IMR-90 (cell line): ENCODE results near the gene NTRK2. TPM values are rescaled to one million over a fixed set of nuclear protein-coding genes. Genes with fewer than 3 reads are reported as not detected.

Experiments
- ATAC-seq: fragments of 200-7000 bp; cut with Tn5 transposase; 2 replicates; pipeline ENCODE4 v1.9.1; 2020; ENCODE audit warnings: low read depth, mild to moderate bottlenecking, moderate library complexity
- BruUV-seq: library from RNA; stranded (reverse); fragments of 400-500 nt; replicated peaks from 2 replicates; lab custom pipeline; 2021; lab: Mats Ljungman, UMichigan
- CTCF ChIA-PET: fragments of 300-600 bp; formaldehyde crosslinking; extraction: SDS; loops from one replicate; lab custom pipeline; 2021; ENCODE audit warnings: antibody characterized with exemption; lab: Yijun Ruan, JAX
- POLR2A ChIA-PET: fragments of 300-600 bp; sonication (Branson Sonifier 250); formaldehyde crosslinking; loops from one replicate; lab custom pipeline; 2022; ENCODE audit warnings: antibody characterized with exemption; ENCODE audit not compliant: unreplicated experiment; lab: Charles Lee
- DNase-seq: peaks from one replicate; pipeline ENCODE4 v3.0.0; 2013
- H2AFZ ChIP-seq: replicated peaks from 2 replicates; pipeline ENCODE3; 2013; ENCODE audit warnings: low read length, mild to moderate bottlenecking; ENCODE audit not compliant: poor library complexity
- H2AK5ac ChIP-seq: 2 replicates; pipeline ENCODE4 v1.6.1; 2013; ENCODE audit warnings: low read depth, low read length, inconsistent platforms
- H2AK9ac ChIP-seq: replicated peaks from 2 replicates; pipeline ENCODE3; 2013; ENCODE audit warnings: mild to moderate bottlenecking, low read depth, low read length, moderate library complexity; ENCODE audit not compliant: poor library complexity
- H2BK120ac ChIP-seq: 2 replicates; pipeline ENCODE4 v1.6.1; 2013; ENCODE audit warnings: low read depth, low read length, inconsistent platforms
- H2BK15ac ChIP-seq: 3 replicates; pipeline ENCODE4 v1.6.1; 2013; ENCODE audit warnings: low read depth, low read length, inconsistent platforms
- H2BK20ac ChIP-seq: 2 replicates; pipeline ENCODE4 v1.6.1; 2013; ENCODE audit warnings: low read depth, mild to moderate bottlenecking, inconsistent platforms, low read length, moderate library complexity
- H2BK5ac ChIP-seq: 2 replicates; pipeline ENCODE4 v1.6.1; 2013; ENCODE audit warnings: mild to moderate bottlenecking, low read depth, low read length, inconsistent platforms; ENCODE audit not compliant: poor library complexity, severe bottlenecking
- H3K14ac ChIP-seq: replicated peaks from 2 replicates; pipeline ENCODE4 v1.6.1; 2013; ENCODE audit warnings: low read depth, low read length, inconsistent platforms
- H3K18ac ChIP-seq: 2 replicates; pipeline ENCODE4 v1.6.1; 2013; ENCODE audit warnings: low read depth, low read length, control low read depth
- H3K23ac ChIP-seq: 2 replicates; pipeline ENCODE4 v1.6.1; 2013; ENCODE audit warnings: low read depth, low read length, inconsistent platforms
- H3K27ac ChIP-seq: 2 replicates; pipeline ENCODE4 v1.5.1; 2013; ENCODE audit warnings: mild to moderate bottlenecking, control low read depth, low read length; ENCODE audit not compliant: insufficient read depth
- H3K27me3 ChIP-seq: 2 replicates; pipeline ENCODE4 v1.6.1; 2013; ENCODE audit warnings: low read length; ENCODE audit not compliant: control insufficient read depth, insufficient read depth
- H3K36me3 ChIP-seq: 2 replicates; pipeline ENCODE4 v1.6.1; 2013; ENCODE audit warnings: low read length, mixed read lengths; ENCODE audit not compliant: control insufficient read depth, insufficient read depth
- H3K4ac ChIP-seq: 2 replicates; pipeline ENCODE4 v1.6.1; 2013; ENCODE audit warnings: low read depth, low read length, inconsistent platforms
- H3K4me1 ChIP-seq: 2 replicates; pipeline ENCODE4 v1.6.1; 2013; ENCODE audit warnings: low read length, mixed read lengths; ENCODE audit not compliant: control insufficient read depth, insufficient read depth
- H3K4me2 ChIP-seq: 2 replicates; pipeline ENCODE4 v1.6.1; 2013; ENCODE audit warnings: low read depth, mild to moderate bottlenecking, control low read depth, low read length, moderate library complexity
- H3K4me3 ChIP-seq: 2 replicates; pipeline ENCODE4 v1.5.1; 2013; ENCODE audit warnings: low read depth, mild to moderate bottlenecking, control low read depth, low read length, moderate library complexity; ENCODE audit not compliant: insufficient read depth
- H3K56ac ChIP-seq: 2 replicates; pipeline ENCODE4 v1.6.1; 2013; ENCODE audit warnings: low read length, inconsistent platforms; ENCODE audit not compliant: insufficient read depth; ENCODE audit errors: extremely low read depth
- H3K79me1 ChIP-seq, 2 experiments: 2 replicates each; pipeline ENCODE4 v1.6.1; 2013; ENCODE audit warnings: low read length in 2 of 2, inconsistent platforms in 1 of 2, low read depth in 1 of 2
- H3K9ac ChIP-seq: 2 replicates; pipeline ENCODE4 v1.6.1; 2013; ENCODE audit warnings: low read depth, low read length, control low read depth
- H3K9me1 ChIP-seq: 2 replicates; pipeline ENCODE4 v1.6.1; 2013; ENCODE audit warnings: low read length, inconsistent platforms; ENCODE audit not compliant: insufficient read depth
- H3K9me3 ChIP-seq: 2 replicates; pipeline ENCODE4 v1.6.1; 2013; ENCODE audit warnings: low read length; ENCODE audit not compliant: control insufficient read depth, insufficient read depth
- H4K20me1 ChIP-seq: 2 replicates; pipeline ENCODE4 v1.6.1; 2013; ENCODE audit warnings: low read length, inconsistent platforms; ENCODE audit not compliant: insufficient read depth
- H4K5ac ChIP-seq: 2 replicates; pipeline ENCODE4 v1.6.1; 2013; ENCODE audit warnings: mild to moderate bottlenecking, low read depth, low read length, control low read depth
- H4K8ac ChIP-seq, 2 experiments: 2 replicates each; pipeline ENCODE4 v1.6.1; 2013; ENCODE audit warnings: low read depth in 2 of 2, low read length in 2 of 2, control low read depth in 1 of 2, inconsistent platforms in 1 of 2
- H4K91ac ChIP-seq: 2 replicates; pipeline ENCODE4 v1.6.1; 2013; ENCODE audit warnings: low read depth, low read length, inconsistent platforms; ENCODE audit not compliant: insufficient read depth
- CHD1 ChIP-seq: IDR thresholded peaks from 2 replicates; pipeline ENCODE4 v1.6.1; 2012; ENCODE audit warnings: low read depth, low read length, improper control_type of control experiment
- CTCF ChIP-seq: conservative IDR thresholded peaks from 2 replicates; pipeline ENCODE4 v1.5.1; 2012; ENCODE audit warnings: mild to moderate bottlenecking, low read depth, low read length, improper control_type of control experiment
- MAFK ChIP-seq: IDR thresholded peaks from 2 replicates; pipeline ENCODE4 v1.6.1; 2012; ENCODE audit warnings: low read depth, low read length, improper control_type of control experiment
- MAZ ChIP-seq: IDR thresholded peaks from 2 replicates; pipeline ENCODE4 v1.6.1; 2012; ENCODE audit warnings: low read depth, mild to moderate bottlenecking, low read length, improper control_type of control experiment, moderate library complexity, borderline replicate concordance
- MXI1 ChIP-seq: IDR thresholded peaks from 2 replicates; pipeline ENCODE4 v1.6.1; 2012; ENCODE audit warnings: low read depth, mild to moderate bottlenecking, low read length, moderate library complexity, borderline replicate concordance
- POLR2A ChIP-seq: IDR thresholded peaks from 2 replicates; pipeline ENCODE4 v1.6.1; 2012; ENCODE audit warnings: mild to moderate bottlenecking, low read depth, low read length
- RFX5 ChIP-seq: IDR thresholded peaks from 2 replicates; pipeline ENCODE4 v1.8.0; 2012; ENCODE audit warnings: low read depth, mild to moderate bottlenecking, low read length, moderate library complexity
- SMC3 ChIP-seq: fragments of 150-350 bp; IDR thresholded peaks from 2 replicates; pipeline ENCODE4 v1.6.1; 2016; ENCODE audit warnings: low read depth, mild to moderate bottlenecking, antibody characterized with exemption, low read length, moderate library complexity
- WGBS, 2 experiments: methylation state at CpG; one replicate each; pipeline versions ENCODE4 v1.1.5 to v1.1.7; 2013; ENCODE audit warnings: missing lambda C conversion rate in 2 of 2; ENCODE audit not compliant: insufficient read length in 1 of 2; ENCODE audit errors: extremely low coverage in 2 of 2; 5-methylcytosine and 5-hydroxymethylcytosine counted together
- dilution Hi-C: fragments of 300-500 bp; cut with HindIII; formaldehyde crosslinking; loops from one replicate; pipeline ENCODE4 v1.14.3; 2018; ENCODE audit warnings: low sequenced_read_pairs; ENCODE audit not compliant: unreplicated experiment
- in situ Hi-C: fragments of 300-500 bp; cut with MboI; formaldehyde crosslinking; loops from 3 replicates; pipeline ENCODE4 v1.14.3; 2019; ENCODE audit warnings: low sequenced_read_pairs, inconsistent platforms, mixed read lengths
- intact Hi-C: fragments of 100-400 bp; cut with micrococcal nuclease; formaldehyde crosslinking; loops from 2 replicates; pipeline ENCODE4 v1.10.0; 2022
- polyA plus RNA-seq, 3 experiments: library from polyadenylated mRNA; depleted of rRNA; stranded (reverse); fragments of >200 nt; gene quantifications; 2 replicates each; pipeline ENCODE4 v1.2.3, GENCODE V29; 2012; ENCODE audit warnings: low replicate concordance in 1 of 3
- total RNA-seq: library from RNA; depleted of rRNA; stranded (reverse); fragments of >200 nt; gene quantifications from 2 replicates; pipeline ENCODE4 v1.2.3, GENCODE V29; 2012

NTRK2 gene
- total and polyA plus RNA-seq, 2 of the 4 experiments (the other 2 are of a cell fraction) = under 0.01 to 0.02 TPM

GRCh38 chr9:84709056-84709455 is 39.5 kb downstream of the NTRK2 start:
- no CpG with 5 or more reads among the region's 1 CpG for WGBS, 2 experiments
- TF ChIP-seq SMC3 (no peak), RFX5 (no peak), CTCF (no peak), MXI1 (no peak), MAZ (no peak), CHD1 (no peak), MAFK (no peak), POLR2A (no peak)
- Histone ChIP-seq H2AK9ac (no peak overlapping the region), H2AFZ (no peak overlapping the region), H3K9me3 (peaks cover 2% of the 10 kb centered on the region; the same call in 1 of the 2 replicates), H4K5ac (no peak overlapping the region), H2AK5ac (no peak overlapping the region), H3K36me3 (no peaks in the 10 kb centered on the region), H3K56ac (no peak overlapping the region), H3K79me1 (no peaks in the 10 kb centered on the region), H3K14ac (no peak overlapping the region), H3K9me1 (no peaks in the 10 kb centered on the region), H2BK120ac (no peak overlapping the region), H4K20me1 (no peaks in the 10 kb centered on the region), H3K27ac (no peak overlapping the region), H3K4me1 (no peaks in the 10 kb centered on the region), H2BK20ac (no peak overlapping the region), H3K27me3 (no peaks in the 10 kb centered on the region), H3K4me3 (no peak overlapping the region), H2BK5ac (no peak overlapping the region), H3K4me2 (no peak overlapping the region), H3K18ac (no peak overlapping the region), H3K4ac (no peak overlapping the region), H3K9ac (no peak overlapping the region), H2BK15ac (no peak overlapping the region), H3K23ac (no peak overlapping the region), H4K8ac (no peak overlapping the region), H4K91ac (no peak overlapping the region)
- DNase-seq (no peak), ATAC-seq (no peak)
- no TSS peak for BruUV-seq
- CTCF ChIA-PET = no interaction called here
- dilution Hi-C loops = no loop called here
- POLR2A ChIA-PET = no interaction called here
- intact Hi-C loops = no loop called here
- in situ Hi-C loops = no loop called here
